OCI-LY7 (cell line): Measurements from ENCODE around the gene HIP1. TPM values are rescaled to one million over a fixed set of nuclear protein-coding genes. Genes with fewer than 3 reads are reported as not detected.
"Not testable (repeated sequence)": the region's sequence is repeated elsewhere in the genome, so short reads cannot be mapped to it uniquely, and the experiment has no call there.

ENCODE experiments used
- BruUV-seq: library from RNA; stranded (reverse); fragments of 400-500 nt; replicated peaks from 2 replicates; lab custom pipeline; 2021; lab: Mats Ljungman, UMichigan
- CTCF ChIA-PET: fragments of 300-600 bp; sonication (Branson Sonifier 250); formaldehyde crosslinking; loops from one replicate; lab custom pipeline; 2022; ENCODE audit warnings: antibody characterized with exemption; ENCODE audit not compliant: unreplicated experiment; lab: Charles Lee
- POLR2A ChIA-PET: fragments of 300-600 bp; sonication (Branson Sonifier 250); formaldehyde crosslinking; loops from one replicate; lab custom pipeline; 2022; ENCODE audit warnings: antibody characterized with exemption; lab: Charles Lee
- DNase-seq: peaks from one replicate; pipeline ENCODE4 v3.0.0-alpha.2; 2015; ENCODE audit warnings: low spot score
- H2AFZ ChIP-seq: fragments of 200-600 bp; sonication (generic), shearing (Covaris generic); 2 replicates; pipeline ENCODE4 v1.6.1; 2014; ENCODE audit warnings: mild to moderate bottlenecking, antibody characterized with exemption, low read length, moderate library complexity
- H3K27ac ChIP-seq: fragments of 200-600 bp; sonication (generic); 2 replicates; pipeline ENCODE4 v1.5.1; 2014; ENCODE audit warnings: mixed run types, low read depth, mild to moderate bottlenecking, moderate library complexity, low read length, inconsistent platforms; ENCODE audit not compliant: poor library complexity, severe bottlenecking
- H3K36me3 ChIP-seq: fragments of 200-600 bp; sonication (generic); 2 replicates; pipeline ENCODE4 v1.6.1; 2014; ENCODE audit warnings: mild to moderate bottlenecking, antibody characterized with exemption, low read length, moderate library complexity, mixed read lengths; ENCODE audit not compliant: insufficient read depth
- H3K4me1 ChIP-seq: fragments of 200-600 bp; sonication (generic); 2 replicates; pipeline ENCODE4 v1.5.1; 2014; ENCODE audit warnings: mild to moderate bottlenecking, low read length; ENCODE audit not compliant: insufficient read depth, poor library complexity, severe bottlenecking
- H3K4me2 ChIP-seq: fragments of 200-600 bp; sonication (generic); 2 replicates; pipeline ENCODE4 v1.6.1; 2014; ENCODE audit warnings: mild to moderate bottlenecking, low read length
- H3K4me3 ChIP-seq: fragments of 200-600 bp; sonication (generic); 2 replicates; pipeline ENCODE4 v1.5.1; 2014; ENCODE audit warnings: mild to moderate bottlenecking, low read depth, low read length; ENCODE audit not compliant: poor library complexity, severe bottlenecking
- H3K79me2 ChIP-seq: fragments of 200-600 bp; sonication (generic); 2 replicates; pipeline ENCODE4 v1.6.1; 2016; ENCODE audit warnings: low read depth, mild to moderate bottlenecking, low read length, moderate library complexity, mixed read lengths; ENCODE audit not compliant: insufficient read depth
- H3K9me2 ChIP-seq: fragments of 200-600 bp; sonication (generic); 2 replicates; pipeline ENCODE4 v1.6.1; 2016; ENCODE audit warnings: mild to moderate bottlenecking, low read length, mixed read lengths; ENCODE audit not compliant: insufficient read depth
- H3K9me3 ChIP-seq: fragments of 200-600 bp; sonication (generic); 2 replicates; pipeline ENCODE4 v1.6.1; 2014; ENCODE audit warnings: mild to moderate bottlenecking, mixed run types, low read length, mixed read lengths
- H4K20me1 ChIP-seq: fragments of 200-600 bp; sonication (generic); 2 replicates; pipeline ENCODE4 v1.6.1; 2014; ENCODE audit warnings: mild to moderate bottlenecking, antibody characterized with exemption, low read length, moderate library complexity, mixed read lengths; ENCODE audit not compliant: insufficient read depth
- EZH2phosphoT487 ChIP-seq: fragments of 200-600 bp; sonication (generic); IDR thresholded peaks from 2 replicates; pipeline ENCODE4 v1.6.1; 2018; ENCODE audit warnings: low read depth, borderline replicate concordance, mild to moderate bottlenecking, mixed run types, antibody characterized with exemption, low read length, moderate library complexity, mixed read lengths
- intact Hi-C: fragments of 100-400 bp; cut with micrococcal nuclease; formaldehyde crosslinking; loops from one replicate; pipeline ENCODE4 v1.10.0; 2022; ENCODE audit not compliant: unreplicated experiment
- total RNA-seq, 2 experiments: library from RNA; depleted of rRNA in 1 of 2; stranded (reverse); fragments of >200 nt in 1 of 2; shearing (Covaris generic) in 1 of 2; gene quantifications; 2 replicates each; pipeline ENCODE4 v1.2.3, GENCODE V29; 2014 to 2022
- TF ChIP-seq, protein P1 (sequence below): fragments of 200-600 bp; sonication (generic); conservative IDR thresholded peaks from 2 replicates; pipeline ENCODE4 v1.5.1; 2014; ENCODE audit warnings: mild to moderate bottlenecking, antibody characterized with exemption, low read length, moderate library complexity, mixed read lengths

The HIP1 gene
- total RNA-seq, 2 experiments from 2014 or later = 15.0 to 27.8 TPM

GRCh38 chr7:75779035-75779434, 40.3 kb upstream of the HIP1 start:
- H2AFZ ChIP-seq, intact Hi-C loops, H3K36me3 ChIP-seq, CTCF ChIA-PET, H3K4me2 ChIP-seq, H3K79me2 ChIP-seq, H3K9me3 ChIP-seq, DNase-seq, POLR2A ChIA-PET, H3K4me1 ChIP-seq, H4K20me1 ChIP-seq, H3K4me3 ChIP-seq, BruUV-seq, H3K9me2 ChIP-seq, H3K27ac ChIP-seq: not testable (repeated sequence)

DNA sequence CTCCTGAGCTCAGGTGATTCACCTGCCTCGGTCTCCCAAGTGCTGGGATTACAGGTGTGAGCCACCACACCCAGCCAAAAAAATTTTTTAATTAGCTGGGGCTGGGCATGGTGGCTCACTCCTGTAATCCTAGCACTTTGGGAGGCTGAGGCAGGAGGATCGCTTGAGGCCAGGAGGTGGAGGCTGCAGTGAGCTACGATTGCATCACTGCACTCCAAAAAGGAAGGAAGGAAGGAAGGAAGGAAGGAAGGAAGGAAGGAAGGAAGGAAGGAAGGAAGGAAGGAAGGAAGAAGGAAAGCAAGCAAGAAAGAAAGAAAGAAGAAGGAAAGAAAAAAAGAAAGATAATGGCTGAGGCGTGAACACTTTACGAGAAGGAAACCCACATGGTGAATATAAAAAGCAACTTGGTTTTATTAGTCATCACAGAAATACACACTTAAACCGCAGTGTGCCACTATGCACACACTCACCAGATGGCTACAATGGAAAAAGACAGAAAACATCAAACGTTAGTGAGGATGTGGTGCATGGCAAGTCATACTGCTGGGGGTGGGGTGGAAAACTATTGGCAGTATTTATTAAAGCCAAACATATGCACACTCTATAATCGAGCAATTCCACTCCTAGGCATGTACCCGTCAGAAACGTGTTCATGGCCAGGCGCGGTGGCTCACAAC, 37.7 kb upstream of the HIP1 start:
- TF ChIP-seq, protein P1, sequence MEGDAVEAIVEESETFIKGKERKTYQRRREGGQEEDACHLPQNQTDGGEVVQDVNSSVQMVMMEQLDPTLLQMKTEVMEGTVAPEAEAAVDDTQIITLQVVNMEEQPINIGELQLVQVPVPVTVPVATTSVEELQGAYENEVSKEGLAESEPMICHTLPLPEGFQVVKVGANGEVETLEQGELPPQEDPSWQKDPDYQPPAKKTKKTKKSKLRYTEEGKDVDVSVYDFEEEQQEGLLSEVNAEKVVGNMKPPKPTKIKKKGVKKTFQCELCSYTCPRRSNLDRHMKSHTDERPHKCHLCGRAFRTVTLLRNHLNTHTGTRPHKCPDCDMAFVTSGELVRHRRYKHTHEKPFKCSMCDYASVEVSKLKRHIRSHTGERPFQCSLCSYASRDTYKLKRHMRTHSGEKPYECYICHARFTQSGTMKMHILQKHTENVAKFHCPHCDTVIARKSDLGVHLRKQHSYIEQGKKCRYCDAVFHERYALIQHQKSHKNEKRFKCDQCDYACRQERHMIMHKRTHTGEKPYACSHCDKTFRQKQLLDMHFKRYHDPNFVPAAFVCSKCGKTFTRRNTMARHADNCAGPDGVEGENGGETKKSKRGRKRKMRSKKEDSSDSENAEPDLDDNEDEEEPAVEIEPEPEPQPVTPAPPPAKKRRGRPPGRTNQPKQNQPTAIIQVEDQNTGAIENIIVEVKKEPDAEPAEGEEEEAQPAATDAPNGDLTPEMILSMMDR = no peak
- no peak for TF ChIP-seq EZH2phosphoT487
- ChIA-PET CTCF (interaction anchor here (0.6 kb wide), 1 partner anchor 380 kb away, joined by 3 read pairs; no protein-coding TSS in a partner anchor), POLR2A (interaction anchor here (0.6 to 0.7 kb wide), 2 partner anchors 35 to 141 kb away, joined by 5 read pairs; no protein-coding TSS in a partner anchor)
- intact Hi-C loops = no loop called here
- no peaks in the 10 kb centered on the region for H3K36me3 ChIP-seq
- no peaks in the 10 kb centered on the region for H3K9me3 ChIP-seq
- BruUV-seq = no TSS peak
- H3K4me3 ChIP-seq = no peak overlapping the region
- no peak for DNase-seq
- H3K79me2 ChIP-seq = no peaks in the 10 kb centered on the region
- no peak overlapping the region for H3K4me2 ChIP-seq
- no peaks in the 10 kb centered on the region for H3K9me2 ChIP-seq
- no peaks in the 10 kb centered on the region for H4K20me1 ChIP-seq
- no peak overlapping the region for H3K27ac ChIP-seq
- no peak overlapping the region for H2AFZ ChIP-seq
- no peaks in the 10 kb centered on the region for H3K4me1 ChIP-seq

- intact Hi-C loops, CTCF ChIA-PET, H3K36me3 ChIP-seq, H4K20me1 ChIP-seq, H3K27ac ChIP-seq, H2AFZ ChIP-seq, H3K4me2 ChIP-seq, H3K79me2 ChIP-seq, BruUV-seq, H3K9me3 ChIP-seq, H3K4me3 ChIP-seq, POLR2A ChIA-PET, H3K4me1 ChIP-seq, DNase-seq, H3K9me2 ChIP-seq: not testable (repeated sequence)
These were observed 35.2 kb upstream of the HIP1 start for GRCh38 chr7:75773958-75774357.
